Spleen (tissue), 11 donors: Measurements from ENCODE around the gene LSAMP. TPM values are rescaled to one million over a fixed set of nuclear protein-coding genes. Genes with fewer than 3 reads are reported as not detected.

Experiments
- DNase-seq: peaks from one replicate; pipeline ENCODE4 v3.0.0-alpha.2; 2020
- H3K27ac ChIP-seq, 8 donors: fragments of 200-600 bp; sonication (generic) in 7 of 8; 1 replicate in 4 of 8; 2 replicates in 4 of 8; pipeline versions ENCODE4 v1.5.0 to v1.8.0; 2016 to 2021; ENCODE audit warnings: inconsistent platforms in 4 of 8, mild to moderate bottlenecking in 4 of 8, moderate library complexity in 1 of 8
- H3K27me3 ChIP-seq, 7 donors: fragments of 200-600 bp; sonication (generic) in 6 of 7; replicated peaks in 1 of 7; 1 replicate in 4 of 7; 2 replicates in 3 of 7; pipeline versions ENCODE4 v1.5.0 to v1.8.0; 2016 to 2021; ENCODE audit warnings: inconsistent platforms in 3 of 7, mild to moderate bottlenecking in 1 of 7
- H3K36me3 ChIP-seq, 6 donors: fragments of 200-600 bp; sonication (generic) in 5 of 6; 1 replicate in 4 of 6; 2 replicates in 2 of 6; pipeline versions ENCODE4 v1.5.0 to v1.8.0; 2016 to 2021; ENCODE audit warnings: inconsistent platforms in 2 of 6
- H3K4me1 ChIP-seq, 6 donors: fragments of 200-600 bp; sonication (generic) in 5 of 6; 1 replicate in 3 of 6; 2 replicates in 3 of 6; pipeline versions ENCODE4 v1.5.0 to v1.8.0; 2016 to 2021; ENCODE audit warnings: inconsistent platforms in 3 of 6
- H3K4me3 ChIP-seq, 8 donors: fragments of 200-600 bp; sonication (generic) in 7 of 8; 1 replicate in 4 of 8; 2 replicates in 4 of 8; pipeline versions ENCODE4 v1.5.0 to v1.8.0; 2016 to 2021; ENCODE audit warnings: inconsistent platforms in 4 of 8, mild to moderate bottlenecking in 4 of 8, moderate library complexity in 2 of 8
- H3K9me3 ChIP-seq, 8 donors: fragments of 200-600 bp; sonication (generic) in 7 of 8; 1 replicate in 4 of 8; 2 replicates in 4 of 8; pipeline versions ENCODE4 v1.5.0 to v1.8.0; 2016 to 2021; ENCODE audit warnings: inconsistent platforms in 4 of 8
- CTCF ChIP-seq, 11 experiments: fragments of 200-600 bp in 7 of 11; fragments of 450-650 bp in 4 of 11; sonication (generic) in 4 of 11; IDR thresholded peaks in 8 of 11; conservative IDR thresholded peaks in 3 of 11; 1 replicate in 7 of 11; 2 replicates in 4 of 11; pipeline versions ENCODE4 v1.4.0 to v1.8.0; 2016 to 2021; ENCODE audit warnings: antibody characterized with exemption in 11 of 11, inconsistent platforms in 4 of 11, mild to moderate bottlenecking in 1 of 11
- POLR2A ChIP-seq, 3 donors: fragments of 450-650 bp; IDR thresholded peaks; one replicate each; pipeline ENCODE4 v1.5.1; 2017; ENCODE audit warnings: antibody characterized with exemption in 3 of 3, mild to moderate bottlenecking in 1 of 3
- POLR2AphosphoS5 ChIP-seq, 3 donors: sonication (generic); formaldehyde crosslinking; IDR thresholded peaks; one replicate each; pipeline ENCODE4 v1.5.1; 2017; ENCODE audit warnings: antibody characterized with exemption in 3 of 3
- WGBS, 5 donors: extraction: QIAGEN DNeasy Blood & Tissue Kit in 3 of 5; methylation state at CpG; one replicate each; pipeline versions ENCODE4 v1.1.5 to v1.1.7; 2013 to 2018; 5-methylcytosine and 5-hydroxymethylcytosine counted together
- intact Hi-C: fragments of 100-400 bp; cut with DNase I; formaldehyde crosslinking; loops from one replicate; pipeline ENCODE4 v1.15.0; 2023; ENCODE audit warnings: low total_unique reads
- polyA plus RNA-seq, 3 donors: library from polyadenylated mRNA; stranded (reverse); fragments of 200-250 nt; gene quantifications; one replicate each; pipeline ENCODE4 v1.2.1, GENCODE V29; 2013
- total RNA-seq, 7 donors: library from RNA; depleted of rRNA in 3 of 7; stranded (reverse); fragments of >200 nt in 3 of 7; fragmentation: NEBNext Ultra II Directional in 4 of 7; extraction: Animal tissue kit (Norgen Biotek cat#: 25700) in 4 of 7; gene quantifications; one replicate each; pipeline versions ENCODE4 v1.1.0 to v1.2.1, GENCODE V29; 2016 to 2021
- donor health status: healthy with polysubstance abuse.
- donor health status: DM: no; HTN: no; CAD: no; lungs with moderate emphysema.
- donor health status: DM: no; HTN: no; CAD: no.
- donor health status: Bipolar disorder and iron deficiency.
- donor health status: healthy.
- donor health status: DM: no; HTN: no; CAD: no.
- donor health status: DM: yes; HTN: yes; CAD: no.

Gene LSAMP
- total and polyA plus RNA-seq, 10 donors: 0.45 to 6.8 (median 1.3) TPM

- Histone ChIP-seq H3K36me3 (no peaks in the 10 kb centered on the region), H3K9me3 (peaks cover 0 to 6% (median 0%) of the 10 kb centered on the region in 8 donors), H3K4me1 (no peaks in the 10 kb centered on the region), H3K27me3 (no peaks in the 10 kb centered on the region), H3K4me3 (no peak overlapping the region), H3K27ac (no peak overlapping the region)
- DNase-seq: no peak
- WGBS, 5 donors: 61 to 70% (median 66%) methylated on average over 4 of the region's 4 CpGs
- no peak for TF ChIP-seq POLR2A (IDR thresholded peaks at IDR 0.05)
- no peak for TF ChIP-seq CTCF (IDR thresholded peaks at IDR 0.05 in 8 of 11, conservative IDR thresholded peaks at IDR 0.05 in 3 of 11)
- no peak for TF ChIP-seq POLR2AphosphoS5 (IDR thresholded peaks at IDR 0.05)
- intact Hi-C loops: no loop called here
Measured at GRCh38 chr3:116084999-116085791, 360.1 kb downstream of the LSAMP start.

- WGBS, 5 donors: 62 to 77% (median 70%) methylated on average over 2 of the region's 2 CpGs
- Histone ChIP-seq H3K36me3 (no peaks in the 10 kb centered on the region), H3K9me3 (no peaks in the 10 kb centered on the region), H3K4me3 (no peak overlapping the region), H3K27ac (no peak overlapping the region), H3K4me1 (no peaks in the 10 kb centered on the region), H3K27me3 (no peaks in the 10 kb centered on the region)
- no peak for DNase-seq
- intact Hi-C loops: no loop called here
- TF ChIP-seq POLR2A (IDR thresholded peaks at IDR 0.05) (no peak), CTCF (IDR thresholded peaks at IDR 0.05 in 8 of 11, conservative IDR thresholded peaks at IDR 0.05 in 3 of 11) (no peak), POLR2AphosphoS5 (IDR thresholded peaks at IDR 0.05) (no peak)
Measured at GRCh38 chr3:116083683-116084082, 361.6 kb downstream of the LSAMP start.

- Histone ChIP-seq H3K36me3 (no peaks in the 10 kb centered on the region), H3K27ac (no peak overlapping the region), H3K4me1 (no peaks in the 10 kb centered on the region), H3K9me3 (no peaks in the 10 kb centered on the region), H3K27me3 (no peaks in the 10 kb centered on the region), H3K4me3 (no peak overlapping the region)
- DNase-seq: no peak
- WGBS, 5 donors: 83 to 91% (median 84%) methylated on average over 7 of the region's 7 CpGs
- TF ChIP-seq CTCF (IDR thresholded peaks at IDR 0.05 in 8 of 11, conservative IDR thresholded peaks at IDR 0.05 in 3 of 11) (no peak), POLR2A (IDR thresholded peaks at IDR 0.05) (no peak), POLR2AphosphoS5 (IDR thresholded peaks at IDR 0.05) (no peak)
- intact Hi-C loops: no loop called here
Measured at GRCh38 chr3:116078561-116078960, 366.7 kb downstream of the LSAMP start.

- Histone ChIP-seq H3K4me3 (no peak overlapping the region), H3K27ac (no peak overlapping the region), H3K36me3 (no peaks in the 10 kb centered on the region), H3K4me1 (no peaks in the 10 kb centered on the region), H3K27me3 (no peaks in the 10 kb centered on the region), H3K9me3 (no peaks in the 10 kb centered on the region)
- intact Hi-C loops: no loop called here
- no peak for DNase-seq
- WGBS, 5 donors: 83 to 98% (median 92%) methylated on average over 2 of the region's 2 CpGs
- TF ChIP-seq CTCF (IDR thresholded peaks at IDR 0.05 in 8 of 11, conservative IDR thresholded peaks at IDR 0.05 in 3 of 11) (no peak), POLR2A (IDR thresholded peaks at IDR 0.05) (no peak), POLR2AphosphoS5 (IDR thresholded peaks at IDR 0.05) (no peak)
Measured at GRCh38 chr3:116077557-116077956, 367.7 kb downstream of the LSAMP start.
